GM18907 (cell line): Measurements from ENCODE around the gene NMD3.
"Not testable (repeated sequence)": the region's sequence is repeated elsewhere in the genome, so short reads cannot be mapped to it uniquely, and the experiment has no call there.

Experiments used
- ATAC-seq: cut with Tn5 transposase; IDR thresholded peaks from one replicate; pipeline ENCODE4 v1.9.1; 2021; ENCODE audit warnings: mild to moderate bottlenecking, moderate library complexity; ENCODE audit not compliant: unreplicated experiment

The NMD3 gene

DNA sequence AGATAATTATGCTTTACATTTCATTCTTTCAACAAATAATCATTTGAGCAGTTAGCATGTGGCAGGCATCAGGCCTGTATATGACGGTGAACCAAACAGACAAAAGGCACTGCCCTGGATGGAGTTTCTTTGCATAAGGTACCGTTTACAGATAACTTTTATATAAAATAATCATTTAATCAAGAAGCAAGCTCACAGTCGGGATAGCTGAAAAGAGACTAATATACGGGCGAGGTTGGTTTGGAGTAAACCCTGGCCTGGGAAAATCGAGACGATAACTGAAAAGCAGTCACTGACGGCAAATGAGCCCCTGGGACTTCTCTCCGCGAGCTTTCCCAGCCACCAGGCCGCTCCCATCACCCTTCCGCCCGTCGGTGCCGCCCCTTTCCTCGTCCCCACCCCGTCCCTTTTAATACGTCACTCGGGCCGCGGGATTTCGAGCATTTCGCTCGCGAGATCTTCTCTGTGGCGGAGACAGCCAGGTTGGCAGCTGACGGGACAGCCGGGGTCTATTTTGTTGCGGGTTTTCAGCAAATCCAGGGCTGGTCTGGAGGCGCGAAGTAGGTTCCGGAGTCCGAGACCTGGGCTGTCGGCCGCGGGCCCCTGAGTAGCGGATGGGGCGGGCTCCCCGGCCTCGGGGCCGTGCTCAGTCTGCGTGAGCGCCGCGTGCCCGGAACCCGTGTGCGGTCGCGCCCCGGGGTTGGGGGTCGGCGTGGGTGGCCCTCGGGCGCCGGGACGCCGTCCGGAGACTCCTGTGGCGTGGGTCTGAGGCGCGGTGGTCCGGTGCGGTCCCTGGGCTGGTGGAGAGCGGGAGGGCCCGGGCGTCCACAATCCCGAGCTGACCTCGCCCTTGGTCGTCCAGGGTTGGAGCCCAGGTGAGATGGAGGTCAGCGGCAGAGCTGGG lies at the start of gene NMD3:
NMD3 (plus strand) TSS at position 462 of the 904 bp plus-strand sequence. CDS start 703 bp downstream, outside the sequence.
- ATAC-seq = peak; percentile 100

DNA sequence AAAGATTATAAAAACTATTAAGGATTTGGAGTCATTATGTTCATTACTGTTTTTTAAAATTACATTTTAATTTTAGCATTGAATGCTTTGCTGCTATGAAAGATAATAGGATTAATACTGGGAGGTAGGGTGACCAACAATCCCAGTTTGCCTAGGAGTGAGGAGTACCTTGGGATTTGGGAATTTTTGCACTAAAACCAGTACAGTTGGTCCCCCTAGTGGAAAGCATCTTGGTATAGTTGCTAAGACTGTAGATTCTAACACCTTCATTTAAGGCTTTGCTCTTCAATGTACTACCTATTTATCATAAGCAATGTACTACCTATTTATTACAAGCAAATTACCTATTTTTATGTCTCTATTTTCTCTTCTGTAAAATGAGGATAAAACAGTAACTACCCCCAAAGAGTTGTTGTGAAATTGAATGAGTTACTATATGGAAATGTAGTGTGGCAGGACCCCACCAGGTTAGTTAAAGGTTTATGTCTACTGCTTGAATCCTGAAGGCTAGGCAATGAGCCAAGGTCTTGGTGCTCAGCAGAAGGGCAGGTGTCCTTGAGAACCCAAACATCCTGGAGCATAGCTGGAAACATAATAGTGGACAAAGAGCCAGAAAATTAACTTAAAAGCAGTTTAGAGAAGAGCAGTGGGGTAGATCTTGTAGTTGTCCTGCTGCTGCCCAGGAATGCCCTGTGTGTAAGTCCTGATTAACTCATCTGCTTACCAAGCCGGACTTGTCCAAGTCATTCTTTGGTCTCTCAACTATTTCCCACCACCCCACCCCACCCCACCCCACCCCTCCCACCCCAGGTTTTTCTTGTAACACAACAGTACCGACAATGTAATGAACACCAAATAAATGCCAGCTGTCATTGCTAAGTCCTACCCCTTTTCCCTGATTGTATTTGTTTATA lies 49.2 kb upstream of the NMD3 start:
- no peak for ATAC-seq

GRCh38 chr3:161175506-161175905 lies 45.6 kb upstream of the NMD3 start:
- ATAC-seq = no peak

GRCh38 chr3:161177991-161178390 lies 43.1 kb upstream of the NMD3 start:
- no peak for ATAC-seq

DNA sequence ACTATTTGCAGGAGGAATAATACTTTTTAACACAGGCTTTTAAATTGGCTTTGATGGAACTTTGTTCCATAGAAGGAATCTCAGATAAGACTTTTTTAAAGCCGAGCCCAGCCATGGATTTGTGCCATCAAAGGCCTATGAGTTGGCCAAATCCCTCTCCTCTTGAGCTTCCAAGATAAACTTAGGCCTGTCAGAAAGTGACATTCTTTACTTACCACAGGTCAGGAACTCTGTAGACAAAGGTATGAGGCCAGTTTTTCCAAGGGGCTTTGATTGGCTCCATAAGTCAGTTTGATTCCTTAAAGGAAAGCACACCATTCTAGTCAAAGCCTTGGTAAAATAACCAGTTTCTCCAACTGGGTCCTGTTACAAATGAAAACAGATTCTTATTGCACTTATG lies 39.7 kb upstream of the NMD3 start:
- ATAC-seq = not testable (repeated sequence)

DNA sequence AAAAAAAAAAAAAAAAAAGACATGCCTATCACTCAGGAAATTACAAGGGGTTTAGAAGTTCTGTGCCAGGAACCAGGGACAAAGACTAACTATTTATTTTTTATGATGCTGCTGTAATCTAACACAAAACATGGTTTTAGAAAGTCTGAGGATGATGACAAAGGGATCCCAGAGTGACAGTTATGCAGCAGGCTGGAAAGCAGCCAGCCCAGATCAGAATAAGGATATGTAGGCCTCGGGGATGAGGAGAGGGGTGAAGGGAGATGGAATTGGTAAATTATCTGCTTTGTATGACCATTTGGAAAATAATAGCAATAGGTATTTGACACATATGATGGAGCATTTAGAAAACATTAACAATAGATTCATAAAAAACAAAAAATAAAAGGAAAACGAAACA lies 34.1 kb upstream of the NMD3 start:
- no peak for ATAC-seq

GRCh38 chr3:161197855-161198850 lies 23.0 kb upstream of the NMD3 start:
- no peak for ATAC-seq

GRCh38 chr3:161199926-161200325 lies 21.2 kb upstream of the NMD3 start:
- no peak for ATAC-seq

- ATAC-seq = peak; percentile 94
These were observed 17.5 kb upstream of the NMD3 start for GRCh38 chr3:161203485-161204098.

- ATAC-seq = no peak
These were observed 12.2 kb upstream of the NMD3 start for GRCh38 chr3:161208931-161209330.

GRCh38 chr3:161212171-161212771 lies 8.8 kb upstream of the NMD3 start:
- ATAC-seq = no peak

- no peak for ATAC-seq
These were observed 8.2 kb upstream of the NMD3 start for GRCh38 chr3:161212906-161213305.

- ATAC-seq = no peak
These were observed 7.5 kb upstream of the NMD3 start for GRCh38 chr3:161213644-161214043.

DNA sequence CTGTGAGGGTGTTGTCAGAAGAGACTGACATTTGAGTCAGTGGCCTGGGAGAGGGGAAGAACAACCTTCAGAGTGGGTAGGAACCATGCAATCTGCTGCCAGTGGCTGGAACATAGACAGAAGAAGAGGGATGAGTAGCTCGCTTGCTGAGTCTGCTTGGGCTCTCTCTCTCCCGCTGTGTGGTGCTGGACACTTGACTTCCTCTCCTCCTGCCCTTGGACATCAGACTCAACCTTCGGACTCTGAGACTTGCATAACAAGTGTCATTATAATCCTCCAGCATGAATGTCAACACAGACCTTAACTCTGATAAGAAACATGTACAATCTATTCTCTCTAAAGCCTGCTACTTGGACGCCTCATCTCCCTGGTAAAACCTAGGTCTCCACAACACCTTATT lies 5.9 kb upstream of the NMD3 start:
- no peak for ATAC-seq

DNA sequence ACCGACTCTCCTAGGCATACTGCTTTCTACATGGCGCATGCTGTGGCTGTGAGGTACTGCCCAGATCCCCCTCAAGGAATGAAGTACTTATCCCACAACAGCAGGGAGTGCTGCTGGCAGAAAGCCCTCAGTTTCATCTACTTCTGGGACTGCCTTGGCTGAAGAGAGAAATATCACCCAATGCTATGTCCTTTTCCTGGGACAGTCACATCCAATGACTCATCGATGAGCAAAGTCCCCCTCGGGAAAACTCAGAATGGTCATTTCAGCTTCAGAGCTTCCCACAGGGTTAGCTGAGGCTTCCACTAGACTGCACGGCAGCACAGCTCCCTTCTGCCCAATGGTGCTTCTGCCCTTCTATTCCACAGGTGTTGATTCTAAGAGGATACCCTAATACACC lies 3.6 kb upstream of the NMD3 start:
- ATAC-seq = no peak

- no peak for ATAC-seq
These were observed 1.6 kb upstream of the NMD3 start for GRCh38 chr3:161219495-161219894.

- no peak for ATAC-seq
These were observed 892 bp downstream of the NMD3 start for GRCh38 chr3:161221806-161222600.

DNA sequence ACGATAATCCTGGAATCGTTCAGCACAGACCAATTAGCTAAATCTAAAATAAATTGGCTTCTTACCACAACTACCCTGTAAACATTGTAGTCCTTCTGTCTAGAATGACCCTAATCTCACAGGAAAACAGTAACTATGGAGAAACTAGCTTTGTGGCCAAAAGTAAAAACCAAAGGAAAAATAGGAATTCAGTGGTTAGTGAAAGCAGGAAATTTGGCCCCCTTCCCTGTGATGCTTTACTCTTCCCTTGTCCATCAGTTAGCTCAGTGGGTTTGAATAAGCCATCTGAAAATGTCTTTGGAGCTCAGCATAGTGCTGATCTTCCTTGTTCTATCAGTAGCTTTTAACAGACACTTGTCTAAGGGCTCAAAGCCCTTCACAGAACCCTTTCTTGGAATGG lies 1.6 kb downstream of the NMD3 start:
- no peak for ATAC-seq

GRCh38 chr3:161224786-161225185 lies 3.7 kb downstream of the NMD3 start:
- ATAC-seq = no peak
